GM12873 (cell line): ENCODE measurements around the gene SORL1-AS1.

Experiments used
- CTCF ChIP-seq: IDR thresholded peaks from 2 replicates; pipeline ENCODE4 v1.5.1; 2012; ENCODE audit warnings: low read depth, mild to moderate bottlenecking, moderate library complexity, low read length, control low read depth; ENCODE audit not compliant: insufficient read depth; ENCODE audit errors: missing control alignments

Gene SORL1-AS1

GRCh38 chr11:121452609-121453150 is at the start of gene SORL1-AS1:
TSS of gene SORL1-AS1 (minus strand) at chr11:121452967.
- no peak for TF ChIP-seq CTCF

DNA sequence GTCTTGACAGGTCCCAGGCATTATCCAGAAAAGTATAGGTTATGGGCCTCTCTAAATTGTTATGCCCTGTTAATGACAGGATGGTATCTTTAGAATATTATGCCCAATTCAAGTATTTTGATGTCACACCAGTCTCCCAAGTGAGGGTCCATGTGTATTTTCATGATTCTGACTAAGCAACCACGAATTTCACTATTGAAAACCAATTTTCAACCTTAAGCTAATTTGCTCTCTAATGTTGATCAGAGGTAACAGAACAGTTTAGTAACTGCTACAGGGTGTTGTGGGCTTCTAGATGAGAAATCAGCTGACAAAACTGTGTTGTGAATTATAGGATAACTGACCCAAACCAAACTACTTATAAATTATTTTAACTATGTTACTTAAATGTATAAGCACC is 48.0 kb upstream of the SORL1-AS1 start:
- TF ChIP-seq CTCF: no peak

DNA sequence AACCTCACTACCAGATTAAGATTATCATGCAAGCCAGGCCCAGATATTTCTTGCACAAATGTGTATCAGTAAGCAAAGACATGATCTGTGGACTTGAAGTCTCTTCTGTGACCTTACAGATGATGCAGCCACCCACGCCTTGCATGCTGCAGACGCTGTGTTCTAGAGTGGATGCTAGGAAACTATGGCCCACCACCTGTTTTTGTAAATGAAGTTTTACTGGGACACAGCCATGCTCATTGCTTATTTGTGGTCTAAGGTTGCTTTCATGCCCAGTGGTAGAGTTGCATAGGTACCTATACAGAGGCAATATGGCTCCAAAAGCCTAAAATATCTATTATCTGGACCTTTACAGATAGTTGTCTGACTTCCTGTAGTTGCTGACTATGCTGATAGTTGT is 47.5 kb upstream of the SORL1-AS1 start:
- TF ChIP-seq CTCF: no peak

DNA sequence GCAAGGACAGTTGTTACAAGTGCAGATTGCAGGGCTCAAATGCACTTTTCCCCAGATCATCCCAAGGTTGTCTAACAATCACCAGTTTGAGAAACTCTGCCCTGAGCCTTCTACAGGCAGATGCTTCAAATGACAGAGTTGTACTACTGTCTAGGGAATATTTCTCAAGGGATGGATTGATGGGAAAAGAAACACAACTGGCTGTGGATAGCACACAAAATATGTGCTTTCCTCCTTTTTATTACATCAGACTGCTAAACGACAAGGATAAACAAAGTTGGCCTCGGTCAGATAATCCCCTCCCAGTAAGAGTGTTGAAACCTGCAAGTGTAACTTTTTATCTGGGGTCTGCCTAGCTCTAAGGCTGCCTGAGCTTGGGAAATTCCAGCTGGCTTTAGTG is 46.6 kb upstream of the SORL1-AS1 start:
- TF ChIP-seq CTCF: no peak

DNA sequence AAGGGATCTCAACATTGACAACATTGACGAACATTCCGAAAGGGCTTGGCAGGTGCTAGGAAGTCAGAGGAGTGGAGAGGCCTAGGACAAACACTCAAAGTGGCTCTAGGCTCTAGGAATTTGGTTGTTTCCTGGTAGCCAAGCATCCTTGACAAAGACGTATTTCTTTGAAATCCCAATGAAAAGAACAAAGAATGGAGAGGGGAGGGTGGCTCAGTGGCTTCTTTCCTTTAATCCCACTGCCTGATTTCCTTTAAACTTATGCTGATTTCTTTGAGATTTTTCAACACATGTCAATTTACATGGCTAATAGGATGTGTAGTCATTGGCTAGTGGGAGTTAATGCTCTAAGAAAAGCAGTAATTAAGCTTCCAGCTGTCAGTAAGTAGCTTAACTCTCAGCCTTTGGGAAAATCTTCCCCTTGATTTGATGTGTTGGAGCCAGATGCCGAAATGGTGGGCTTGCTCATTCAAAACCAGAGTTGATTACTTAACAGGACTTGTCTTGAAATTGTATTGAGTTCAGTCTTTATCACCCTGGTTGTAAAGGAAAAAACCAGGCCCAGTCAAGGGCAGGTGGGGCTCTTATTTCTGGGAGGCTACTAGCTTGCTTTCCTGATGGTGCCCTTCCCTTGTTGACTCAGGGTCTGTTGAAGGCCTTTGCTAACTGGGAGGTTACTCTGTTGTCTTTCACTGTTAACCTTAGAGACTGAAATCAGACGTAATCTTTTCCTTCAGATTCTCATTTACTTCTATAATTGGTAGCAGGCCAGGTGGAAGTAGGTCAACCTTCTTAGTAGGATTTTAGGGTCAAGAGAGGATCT is 44.6 kb upstream of the SORL1-AS1 start:
- TF ChIP-seq CTCF: no peak

- no peak for TF ChIP-seq CTCF
These were observed 41.8 kb upstream of the SORL1-AS1 start for GRCh38 chr11:121494355-121495099.

GRCh38 chr11:121489823-121490222 is 37.1 kb upstream of the SORL1-AS1 start:
- no peak for TF ChIP-seq CTCF
